ENCODE results near the gene POMGNT1.

The POMGNT1 gene

GRCh38 chr1:46194641-46195193 is 3.5 kb downstream of the POMGNT1 start:
- H3K4me3 ChIP-seq (ENCODE audit: low read length) = no peak overlapping the region
- no peak for TF ChIP-seq ZNF274 (IDR thresholded peaks at IDR 0.05; ENCODE audit: low read depth, low read length)

GRCh38 chr1:46193984-46194570 is 4.2 kb downstream of the POMGNT1 start:
- no peak for TF ChIP-seq ZNF274 (IDR thresholded peaks at IDR 0.05; ENCODE audit: low read depth, low read length)
- no peak overlapping the region for H3K4me3 ChIP-seq (ENCODE audit: low read length)

GRCh38 chr1:46193285-46193684 is 4.9 kb downstream of the POMGNT1 start:
- no peak for TF ChIP-seq ZNF274 (IDR thresholded peaks at IDR 0.05; ENCODE audit: low read depth, low read length)
- H3K4me3 ChIP-seq (ENCODE audit: low read length) = no peak overlapping the region

DNA sequence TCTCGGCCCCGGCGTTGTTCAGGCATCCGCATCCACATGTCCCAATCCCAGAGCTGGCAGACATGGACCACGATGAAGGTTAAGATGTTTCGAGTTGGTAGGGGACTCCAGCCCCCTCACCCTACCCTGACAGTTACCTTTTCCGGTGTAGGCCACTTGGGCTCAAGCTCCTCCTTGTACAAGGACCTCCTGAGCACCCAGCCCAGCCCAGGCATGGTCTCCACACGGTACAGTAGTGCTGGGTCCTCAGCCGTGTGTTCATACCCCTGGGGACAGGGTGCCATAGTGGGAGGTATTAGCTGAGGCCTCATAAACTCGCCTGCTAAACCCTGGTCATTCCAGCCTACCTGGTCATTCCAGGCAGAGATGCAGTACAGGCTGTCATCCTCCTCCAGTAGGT is 6.1 kb downstream of the POMGNT1 start:
- H3K4me3 ChIP-seq (ENCODE audit: low read length) = no peak overlapping the region
- no peak for TF ChIP-seq ZNF274 (IDR thresholded peaks at IDR 0.05; ENCODE audit: low read depth, low read length)

DNA sequence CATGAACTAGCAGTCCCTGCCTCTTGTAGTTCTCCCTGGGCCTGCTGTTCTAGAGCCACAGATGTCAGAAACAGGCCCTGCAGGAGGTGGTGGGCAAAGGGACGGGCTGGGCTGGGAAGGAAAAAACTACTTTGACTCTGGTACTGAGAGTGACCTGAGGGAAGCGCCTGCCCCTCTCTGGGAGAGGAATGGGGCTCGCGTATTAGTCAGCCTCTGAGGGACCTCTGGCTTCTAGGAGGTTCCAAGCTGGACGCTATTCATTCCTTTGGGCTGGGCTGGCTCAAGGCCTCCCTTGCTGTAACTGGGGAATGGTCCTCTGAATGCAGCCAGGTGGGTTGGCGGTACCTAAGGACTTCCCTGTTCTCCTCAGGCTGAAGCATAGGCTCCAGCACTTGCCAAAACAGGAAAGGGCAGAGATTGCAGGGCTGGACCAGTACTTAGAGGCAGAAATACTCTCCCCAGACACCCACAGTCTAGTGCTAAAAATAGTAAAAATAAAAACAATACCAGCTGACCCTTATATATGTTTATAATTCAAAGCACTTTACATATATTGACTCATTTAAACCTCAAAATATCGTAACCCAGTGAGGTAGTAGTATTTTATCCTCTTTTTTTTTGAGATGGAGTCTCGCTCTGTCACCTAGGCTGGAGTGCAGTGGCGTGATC is 7.1 kb downstream of the POMGNT1 start:
- no peak overlapping the region for H3K4me3 ChIP-seq (ENCODE audit: low read length)
- no peak for TF ChIP-seq ZNF274 (IDR thresholded peaks at IDR 0.05; ENCODE audit: low read depth, low read length)

DNA sequence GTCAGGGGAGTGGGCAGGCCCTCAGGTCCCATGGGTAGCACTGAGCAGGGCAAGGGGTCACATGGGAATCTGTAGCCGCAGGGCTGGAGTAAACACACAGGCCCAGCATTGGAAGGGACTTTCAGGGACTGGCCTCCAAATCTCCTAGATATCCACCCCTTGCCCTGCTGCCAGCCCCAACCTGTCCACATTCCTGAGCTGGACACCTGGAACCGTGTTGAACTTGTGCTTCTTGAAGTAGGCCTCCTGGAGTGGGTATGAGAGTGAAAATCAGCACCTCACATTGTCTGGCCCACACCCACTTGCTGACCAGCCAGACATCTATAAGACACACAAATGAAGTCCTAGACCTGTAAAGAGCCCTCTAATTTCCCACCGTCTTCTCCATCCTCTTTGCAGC is 7.7 kb downstream of the POMGNT1 start:
- H3K4me3 ChIP-seq (ENCODE audit: low read length) = no peak overlapping the region
- no peak for TF ChIP-seq ZNF274 (IDR thresholded peaks at IDR 0.05; ENCODE audit: low read depth, low read length)

GRCh38 chr1:46188295-46189030 is 9.8 kb downstream of the POMGNT1 start:
- no peak overlapping the region for H3K4me3 ChIP-seq (ENCODE audit: low read length)
- no peak for TF ChIP-seq ZNF274 (IDR thresholded peaks at IDR 0.05; ENCODE audit: low read depth, low read length)

DNA sequence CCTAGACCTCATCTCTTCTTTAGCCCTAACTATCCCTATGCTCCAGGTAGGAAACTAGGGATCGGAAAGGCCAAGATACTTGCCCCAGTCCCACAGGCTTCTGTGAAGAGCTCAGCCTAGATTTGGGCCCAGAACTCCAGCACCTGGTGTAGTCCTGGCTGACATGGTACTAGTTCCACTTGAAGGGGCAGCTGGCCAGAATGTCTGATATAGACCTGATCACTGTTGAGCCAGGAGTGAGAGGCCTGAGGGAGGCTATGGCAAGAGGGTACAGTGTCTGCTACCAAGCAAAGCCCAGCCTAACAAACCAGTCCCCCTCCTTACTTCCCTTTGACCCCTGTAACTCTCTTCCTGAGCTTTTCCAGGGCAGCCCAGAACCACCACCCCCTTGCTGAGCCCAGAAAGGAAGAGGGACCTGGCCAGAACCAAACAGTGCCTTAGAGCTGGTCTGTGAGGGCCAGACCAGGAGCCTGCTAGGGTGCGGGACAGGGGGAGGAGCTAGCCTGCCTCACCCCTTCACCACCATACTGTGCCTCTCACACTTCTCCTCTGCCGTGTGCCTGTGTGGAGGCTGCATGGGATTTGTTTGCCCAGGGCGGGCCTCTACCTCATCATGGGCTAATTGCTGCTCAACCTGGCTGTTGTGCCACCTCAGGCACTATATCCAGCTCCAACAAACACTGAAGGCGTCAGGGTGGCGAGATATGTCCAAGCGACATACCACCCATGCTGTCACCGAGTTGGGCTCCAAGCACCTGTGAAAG is 10.9 kb downstream of the POMGNT1 start:
- no peak for TF ChIP-seq ZNF274 (IDR thresholded peaks at IDR 0.05; ENCODE audit: low read depth, low read length)
- no peak overlapping the region for H3K4me3 ChIP-seq (ENCODE audit: low read length)

DNA sequence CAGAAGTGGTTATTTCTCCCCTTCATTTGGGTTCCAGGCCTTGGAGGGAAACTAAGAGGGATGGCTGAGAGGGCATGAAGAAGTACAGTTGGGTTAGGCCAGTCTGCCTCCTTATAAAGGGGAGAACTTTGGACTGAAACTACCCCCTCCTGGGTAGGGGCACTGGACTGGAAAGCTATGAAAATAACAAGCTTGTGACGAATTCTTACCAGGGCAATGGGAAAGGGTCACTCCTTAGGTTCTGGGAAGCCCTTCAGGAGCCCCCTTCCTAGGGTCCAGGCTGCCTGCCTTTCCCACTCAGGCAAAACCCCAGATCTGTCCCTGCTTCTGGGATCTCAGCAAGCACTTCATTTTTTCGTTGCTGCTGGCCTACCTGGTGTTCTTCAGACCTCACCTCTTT is 12.2 kb downstream of the POMGNT1 start:
- TF ChIP-seq ZNF274 (IDR thresholded peaks at IDR 0.05; ENCODE audit: low read depth, low read length) = no peak
- H3K4me3 ChIP-seq (ENCODE audit: low read length) = no peak overlapping the region

- no peak for TF ChIP-seq ZNF274 (IDR thresholded peaks at IDR 0.05; ENCODE audit: low read depth, low read length)
Observed at GRCh38 chr1:46184920-46185658, 13.1 kb downstream of the POMGNT1 start.

GRCh38 chr1:46183926-46184557 is 14.2 kb downstream of the POMGNT1 start:
- TF ChIP-seq ZNF274 (IDR thresholded peaks at IDR 0.05; ENCODE audit: low read depth, low read length) = no peak
- no peak overlapping the region for H3K4me3 ChIP-seq (ENCODE audit: low read length)

More at GRCh38 chr1:46184920-46185658, 13.1 kb downstream of the POMGNT1 start:
- no peak overlapping the region for H3K4me3 ChIP-seq (ENCODE audit: low read length)

- no peak overlapping the region for H3K4me3 ChIP-seq (ENCODE audit: low read length)
- TF ChIP-seq ZNF274 (IDR thresholded peaks at IDR 0.05; ENCODE audit: low read depth, low read length) = no peak
Observed at GRCh38 chr1:46183079-46183847, 15.0 kb downstream of the POMGNT1 start.
